ENCODE data around the gene ZNF507.
"Not testable (repeated sequence)": the region's sequence is repeated elsewhere in the genome, so short reads cannot be mapped to it uniquely, and the experiment has no call there.

ZNF507 gene

GRCh38 chr19:32372726-32373517 lies 27.5 kb downstream of the ZNF507 start:
- TF ChIP-seq CTCF (IDR thresholded peaks at IDR 0.05; ENCODE audit: extremely low read depth, insufficient read depth, missing control alignments), result no peak
- in situ Hi-C loops (cut with MboI; ENCODE audit: low pct_unique_long_range_greater_than_20kb, low sequenced_read_pairs, unreplicated experiment), result no loop called here
- DNase-seq (ENCODE audit: low spot score), result no peak

GRCh38 chr19:32373585-32374295 lies 28.3 kb downstream of the ZNF507 start:
- DNase-seq (ENCODE audit: low spot score), result no peak
- TF ChIP-seq CTCF (IDR thresholded peaks at IDR 0.05; ENCODE audit: extremely low read depth, insufficient read depth, missing control alignments), result no peak
- in situ Hi-C loops (cut with MboI; ENCODE audit: low pct_unique_long_range_greater_than_20kb, low sequenced_read_pairs, unreplicated experiment), result no loop called here

GRCh38 chr19:32374362-32374761 lies 29.0 kb downstream of the ZNF507 start:
- DNase-seq (ENCODE audit: low spot score); in situ Hi-C loops (cut with MboI; ENCODE audit: low pct_unique_long_range_greater_than_20kb, low sequenced_read_pairs, unreplicated experiment): not testable (repeated sequence)

- in situ Hi-C loops (cut with MboI; ENCODE audit: low pct_unique_long_range_greater_than_20kb, low sequenced_read_pairs, unreplicated experiment); DNase-seq (ENCODE audit: low spot score): not testable (repeated sequence)
Observed at GRCh38 chr19:32377088-32377487, 31.7 kb downstream of the ZNF507 start.

GRCh38 chr19:32380269-32380668 lies 34.9 kb downstream of the ZNF507 start:
- DNase-seq (ENCODE audit: low spot score), result no peak
- TF ChIP-seq CTCF (IDR thresholded peaks at IDR 0.05; ENCODE audit: extremely low read depth, insufficient read depth, missing control alignments), result no peak

GRCh38 chr19:32387701-32388392 lies 42.4 kb downstream of the ZNF507 start:
- in situ Hi-C loops (cut with MboI; ENCODE audit: low pct_unique_long_range_greater_than_20kb, low sequenced_read_pairs, unreplicated experiment), result no loop called here
- no peak for TF ChIP-seq CTCF (IDR thresholded peaks at IDR 0.05; ENCODE audit: extremely low read depth, insufficient read depth, missing control alignments)
- DNase-seq (ENCODE audit: low spot score), result no peak

More at GRCh38 chr19:32380269-32380668, 34.9 kb downstream of the ZNF507 start:
- in situ Hi-C loops (cut with MboI; ENCODE audit: low pct_unique_long_range_greater_than_20kb, low sequenced_read_pairs, unreplicated experiment), result no loop called here

- in situ Hi-C loops (cut with MboI; ENCODE audit: low pct_unique_long_range_greater_than_20kb, low sequenced_read_pairs, unreplicated experiment), result no loop called here
- no peak for TF ChIP-seq CTCF (IDR thresholded peaks at IDR 0.05; ENCODE audit: extremely low read depth, insufficient read depth, missing control alignments)
- DNase-seq (ENCODE audit: low spot score), result no peak
Observed at GRCh38 chr19:32388393-32388855, 43.0 kb downstream of the ZNF507 start.

All from GM13977 (cell line).